Measurements from ENCODE around the gene NRAP. TPM values are rescaled to one million over a fixed set of nuclear protein-coding genes. Genes with fewer than 3 reads are reported as not detected.

NRAP gene
- not detected in 2 replicates for total RNA-seq

GRCh38 chr10:113663908-113664307, at the start of gene NRAP:
NRAP (minus strand) TSS chr10:113664041; CDS start chr10:113663882, 159 bp downstream.

GRCh38 chr10:113679463-113680189, 15.8 kb upstream of the NRAP start, which contains the start of gene CASP7:
CASP7 (plus strand) TSS chr10:113679912; CDS start chr10:113697494, 17,582 bp downstream.

GRCh38 chr10:113552701-113553100, 111.1 kb downstream of the NRAP start, which contains the start of gene HABP2:
HABP2 (plus strand) TSS chr10:113553053; CDS start chr10:113553122, 69 bp downstream.

Other genes starting within 250 kb of the NRAP start
- not detected in 2 replicates for gene HABP2, start 111.0 kb downstream of the NRAP start, total RNA-seq
- 19.1 and 21.4 TPM in 2 replicates for gene CASP7, start 15.9 kb upstream of the NRAP start, total RNA-seq
- gene PLEKHS1, start 87.6 kb upstream of the NRAP start, total RNA-seq: not detected in 2 replicates
- 1.6 and 2.5 TPM in 2 replicates for gene DCLRE1A, start 190.0 kb upstream of the NRAP start, total RNA-seq
- gene NHLRC2, start 190.6 kb upstream of the NRAP start, total RNA-seq: 13.9 and 14.1 TPM in 2 replicates